ENCODE measurements around the gene TMEM132D. TPM values are rescaled to one million over a fixed set of nuclear protein-coding genes. Genes with fewer than 3 reads are reported as not detected.

TMEM132D gene
- total RNA-seq, 4 donors from 2014 or later: 0.35 TPM; not detected in 3

DNA sequence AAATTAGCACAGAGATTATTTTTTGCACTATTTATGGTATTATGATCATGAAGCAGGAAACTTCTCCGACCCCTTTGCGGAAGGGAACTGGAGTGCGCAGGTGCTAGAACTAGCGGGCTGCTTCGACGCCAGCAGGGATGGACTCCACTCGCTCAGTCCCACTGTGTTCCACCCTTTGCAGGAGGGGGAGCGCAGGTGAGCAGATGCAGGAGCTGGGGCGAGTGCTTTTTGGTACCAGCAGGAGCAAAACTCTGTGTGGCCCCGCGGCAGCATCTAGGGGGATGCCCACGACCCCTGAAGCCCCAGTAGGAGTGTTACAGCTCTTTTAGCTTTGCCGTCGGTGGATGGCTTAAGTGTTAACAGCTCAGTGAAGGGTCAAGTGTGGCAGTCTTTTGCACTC, 113.9 kb downstream of the TMEM132D start:
- Histone ChIP-seq H3K4me1 (no peaks in the 10 kb centered on the region), H3K27me3 (no peaks in the 10 kb centered on the region), H3K27ac (no peak overlapping the region), H3K9me3 (no peaks in the 10 kb centered on the region), H3K4me3 (no peak overlapping the region), H3K36me3 (no peaks in the 10 kb centered on the region)
- intact Hi-C loops (cut with DNase I; ENCODE audit: low total_unique reads): no loop called here
- DNase-seq: no peak
- TF ChIP-seq POLR2A (IDR thresholded peaks at IDR 0.05) (no peak), CTCF (IDR thresholded peaks at IDR 0.05) (no peak)

DNA sequence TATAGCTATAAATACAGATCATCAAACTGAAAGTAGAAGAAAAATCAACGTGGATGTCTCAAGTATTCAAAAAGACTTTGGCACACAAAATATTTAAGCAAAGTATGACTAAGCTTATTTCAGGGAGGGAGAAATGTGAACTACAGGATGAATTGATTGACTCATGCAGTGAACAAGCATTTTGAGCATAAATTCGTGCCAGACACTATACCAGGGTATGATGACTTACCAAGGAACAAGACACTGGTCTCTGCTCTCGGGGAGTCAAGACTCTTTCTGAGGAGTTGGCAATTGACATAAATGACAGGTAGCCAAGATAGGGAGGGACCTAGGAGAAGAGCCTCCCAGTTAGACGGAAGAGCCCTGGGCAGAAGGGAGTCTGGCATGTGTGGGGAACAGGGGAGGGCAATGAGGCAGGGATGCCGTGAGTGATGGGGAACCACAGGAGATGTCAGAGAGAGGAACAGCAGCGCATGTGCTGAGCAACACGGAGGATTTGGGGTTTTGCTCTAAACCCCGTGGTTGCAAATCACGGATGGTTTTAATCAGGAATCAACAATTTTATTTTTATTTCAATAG, 115.2 kb downstream of the TMEM132D start:
- H3K9me3 ChIP-seq: no peaks in the 10 kb centered on the region
- DNase-seq: no peak
- H3K36me3 ChIP-seq: no peaks in the 10 kb centered on the region
- no peak overlapping the region for H3K4me3 ChIP-seq
- H3K27ac ChIP-seq: no peak overlapping the region
- no peaks in the 10 kb centered on the region for H3K4me1 ChIP-seq
- H3K27me3 ChIP-seq: no peaks in the 10 kb centered on the region
- TF ChIP-seq POLR2A (IDR thresholded peaks at IDR 0.05): no peak
- no peak for TF ChIP-seq CTCF (IDR thresholded peaks at IDR 0.05)
- intact Hi-C loops (cut with DNase I; ENCODE audit: low total_unique reads): no loop called here

DNA sequence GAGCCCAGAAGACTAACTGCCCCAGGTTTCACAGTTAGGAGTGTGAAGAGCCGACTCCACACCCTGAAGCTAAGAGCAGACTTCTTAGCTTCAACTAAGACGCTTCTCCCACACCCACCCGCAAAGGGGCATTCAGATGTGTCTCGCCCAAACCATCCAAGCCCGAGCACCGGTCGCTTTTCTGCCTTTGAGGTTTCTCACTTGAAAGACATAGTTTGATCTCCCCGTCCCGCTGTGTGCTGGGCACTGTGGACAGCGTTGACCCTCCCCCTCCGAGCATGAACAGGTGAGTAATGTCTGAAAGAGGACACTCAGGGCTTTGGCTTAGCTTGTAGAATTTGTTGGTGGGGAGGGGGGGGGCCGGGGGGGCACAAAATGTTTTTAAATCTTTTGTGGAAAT, 123.8 kb downstream of the TMEM132D start:
- Histone ChIP-seq H3K27ac (no peak overlapping the region), H3K4me1 (no peaks in the 10 kb centered on the region), H3K4me3 (no peak overlapping the region), H3K36me3 (no peaks in the 10 kb centered on the region), H3K9me3 (no peaks in the 10 kb centered on the region), H3K27me3 (no peaks in the 10 kb centered on the region)
- intact Hi-C loops (cut with DNase I; ENCODE audit: low total_unique reads): no loop called here
- TF ChIP-seq POLR2A (IDR thresholded peaks at IDR 0.05) (no peak), CTCF (IDR thresholded peaks at IDR 0.05) (no peak)
- DNase-seq: no peak

GRCh38 chr12:129779033-129779432, 124.8 kb downstream of the TMEM132D start:
- no peak for TF ChIP-seq POLR2A (IDR thresholded peaks at IDR 0.05)
- TF ChIP-seq CTCF (IDR thresholded peaks at IDR 0.05): no peak
- H3K4me3 ChIP-seq: no peak overlapping the region
- no peaks in the 10 kb centered on the region for H3K36me3 ChIP-seq
- no peaks in the 10 kb centered on the region for H3K4me1 ChIP-seq
- no peak for DNase-seq
- no peaks in the 10 kb centered on the region for H3K9me3 ChIP-seq
- H3K27me3 ChIP-seq: no peaks in the 10 kb centered on the region
- intact Hi-C loops (cut with DNase I; ENCODE audit: low total_unique reads): no loop called here
- H3K27ac ChIP-seq: no peak overlapping the region

- no peak overlapping the region for H3K27ac ChIP-seq
- DNase-seq: no peak
- no peak overlapping the region for H3K4me3 ChIP-seq
- intact Hi-C loops (cut with DNase I; ENCODE audit: low total_unique reads): no loop called here
- H3K9me3 ChIP-seq: no peaks in the 10 kb centered on the region
- no peaks in the 10 kb centered on the region for H3K36me3 ChIP-seq
- H3K27me3 ChIP-seq: no peaks in the 10 kb centered on the region
- TF ChIP-seq CTCF (IDR thresholded peaks at IDR 0.05) (no peak), POLR2A (IDR thresholded peaks at IDR 0.05) (no peak)
- no peaks in the 10 kb centered on the region for H3K4me1 ChIP-seq
Measured at GRCh38 chr12:129776977-129777667, 126.7 kb downstream of the TMEM132D start.
